Fibroblast of villous mesenchyme (primary cell): ENCODE measurements around the gene JCAD. TPM values are rescaled to one million over a fixed set of nuclear protein-coding genes. Genes with fewer than 3 reads are reported as not detected.
"Not testable (repeated sequence)": the region's sequence is repeated elsewhere in the genome, so short reads cannot be mapped to it uniquely, and the experiment has no call there.

Experiments used
- DNase-seq: peaks from one replicate; pipeline ENCODE4 v3.0.0-alpha.2; 2010; ENCODE audit warnings: low read depth
- H3K4me3 ChIP-seq: 2 replicates; pipeline ENCODE4 v1.5.1; 2011; ENCODE audit warnings: low read depth, mild to moderate bottlenecking, low read length
- CTCF ChIP-seq: IDR thresholded peaks from 2 replicates; pipeline ENCODE4 v1.5.1; 2012; ENCODE audit warnings: low read depth, mild to moderate bottlenecking, low read length; ENCODE audit not compliant: insufficient read depth
- total RNA-seq: library from RNA; depleted of rRNA; stranded (reverse); fragments of >200 nt; gene quantifications from 2 replicates; pipeline ENCODE4 v1.2.3, GENCODE V29; 2012

Gene JCAD
- total RNA-seq, 1 donor, result 7.8 TPM

DNA sequence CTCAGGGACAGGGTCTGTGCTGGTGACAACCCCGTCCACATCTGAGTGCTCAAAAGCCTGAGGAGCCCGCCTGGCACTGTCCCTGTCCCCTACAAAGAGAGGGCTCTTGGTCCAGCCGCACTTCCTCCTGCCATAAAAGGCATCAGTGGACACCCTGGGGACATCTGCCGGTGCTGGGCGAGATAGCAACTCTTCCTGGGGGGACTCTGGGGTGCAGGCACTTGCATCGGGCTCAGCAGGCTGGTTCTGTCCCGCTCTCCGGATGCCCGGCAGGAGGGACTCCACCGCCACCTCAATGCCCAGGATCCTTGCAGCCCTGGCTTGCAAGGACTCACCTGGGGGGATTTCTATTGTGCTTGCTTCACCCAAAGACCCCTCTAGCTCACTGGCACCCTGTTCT, 32.8 kb downstream of the JCAD start:
- no peak for TF ChIP-seq CTCF
- no peak overlapping the region for H3K4me3 ChIP-seq
- DNase-seq, result no peak

DNA sequence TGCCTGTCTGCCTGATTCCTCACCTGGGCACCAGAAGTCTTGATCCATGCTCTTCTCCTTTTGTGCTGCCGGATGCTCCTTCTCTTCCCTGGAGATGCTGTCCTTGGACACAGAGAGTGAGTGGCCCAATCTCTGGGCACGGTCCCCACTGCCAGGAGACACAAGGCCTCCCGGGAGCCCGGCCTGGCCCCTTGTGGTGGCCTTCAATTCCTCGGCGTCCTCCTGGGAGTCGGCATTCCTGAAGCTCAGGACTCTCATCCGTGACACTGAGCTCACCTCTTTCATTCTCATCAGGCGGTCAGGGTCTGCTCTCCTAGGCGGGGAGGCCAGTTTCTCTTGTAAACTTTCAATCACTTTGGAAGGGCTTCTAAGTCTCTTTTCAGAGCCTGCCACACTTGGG, 33.3 kb downstream of the JCAD start:
- TF ChIP-seq CTCF, result no peak
- no peak for DNase-seq
- H3K4me3 ChIP-seq, result no peak overlapping the region

- not testable (repeated sequence) for H3K4me3 ChIP-seq, DNase-seq
Measured at GRCh38 chr10:30025428-30025827, 34.0 kb downstream of the JCAD start.

DNA sequence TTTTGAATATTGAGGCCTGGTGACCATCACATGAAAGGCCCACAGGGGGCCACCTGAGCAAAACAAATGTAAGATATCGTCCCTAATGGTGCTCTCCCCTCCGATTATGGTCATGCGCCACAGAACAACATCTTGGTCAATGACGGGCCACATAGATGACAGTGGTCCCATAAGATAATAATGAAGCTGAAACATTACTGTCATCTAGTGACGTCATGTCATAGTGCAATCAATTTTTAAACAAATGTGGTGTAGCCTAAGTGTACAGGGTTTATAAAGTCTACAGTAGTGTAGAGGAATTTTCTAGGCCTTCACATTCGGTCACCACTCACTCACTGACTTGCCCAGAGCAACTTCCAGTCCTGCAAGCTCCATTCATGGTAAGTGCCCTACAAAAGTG, 36.8 kb downstream of the JCAD start:
- no peak for TF ChIP-seq CTCF
- no peak for DNase-seq

DNA sequence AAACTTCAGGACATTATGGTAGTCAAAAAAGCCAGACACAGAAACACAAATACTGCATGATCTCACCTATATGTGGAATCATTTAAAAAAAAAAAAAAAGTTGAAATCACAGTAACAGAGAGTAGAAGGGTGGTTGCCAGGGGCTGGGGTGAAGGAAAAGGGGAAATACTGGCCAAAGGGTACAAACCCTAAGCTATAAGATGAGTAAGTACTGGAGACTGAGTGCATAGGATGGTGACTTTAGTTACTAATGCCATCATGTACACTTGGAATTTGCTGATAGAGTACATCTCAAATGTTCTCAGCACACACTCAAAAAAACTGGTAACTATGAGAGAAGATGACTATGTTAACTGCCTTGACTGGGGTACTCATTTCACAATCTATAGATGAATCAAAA, 39.9 kb downstream of the JCAD start:
- no peak overlapping the region for H3K4me3 ChIP-seq
- TF ChIP-seq CTCF, result no peak
- DNase-seq, result no peak

More for the DNA sequence above, 36.8 kb downstream of the JCAD start:
- H3K4me3 ChIP-seq, result no peak overlapping the region

GRCh38 chr10:30018496-30018895, 40.9 kb downstream of the JCAD start:
- no peak for TF ChIP-seq CTCF
- no peak overlapping the region for H3K4me3 ChIP-seq
- no peak for DNase-seq

GRCh38 chr10:30017966-30018365, 41.4 kb downstream of the JCAD start:
- no peak for DNase-seq
- TF ChIP-seq CTCF, result no peak
- H3K4me3 ChIP-seq, result no peak overlapping the region
